Mesenchymal stem cell (in vitro differentiated cells and primary cell): ENCODE data around the gene DNAH12.

Source experiments
- DNase-seq: peaks from one replicate; pipeline ENCODE4 v3.0.0-alpha.2; 2013
- H2AFZ ChIP-seq: one replicate; pipeline ENCODE4 v1.6.1; 2013; ENCODE audit warnings: low read depth, mild to moderate bottlenecking, control low read depth, inconsistent platforms, low read length, moderate library complexity
- H2AK5ac ChIP-seq: 2 replicates; pipeline ENCODE4 v1.6.1; 2013; ENCODE audit warnings: low read length, moderate library complexity, mild to moderate bottlenecking, inconsistent platforms; ENCODE audit not compliant: severe bottlenecking
- H2BK120ac ChIP-seq: one replicate; pipeline ENCODE4 v1.6.1; 2013; ENCODE audit warnings: low read depth, mild to moderate bottlenecking, inconsistent platforms, low read length, moderate library complexity
- H2BK12ac ChIP-seq, 2 experiments: one replicate each; pipeline ENCODE4 v1.6.1; 2013; ENCODE audit warnings: inconsistent platforms in 2 of 2, low read length in 2 of 2, mild to moderate bottlenecking in 2 of 2, moderate library complexity in 2 of 2, control low read depth in 1 of 2
- H2BK15ac ChIP-seq: one replicate; pipeline ENCODE4 v1.6.1; 2013; ENCODE audit warnings: mild to moderate bottlenecking, low read depth, inconsistent platforms; ENCODE audit not compliant: poor library complexity, severe bottlenecking
- H2BK5ac ChIP-seq: 2 replicates; pipeline ENCODE4 v1.6.1; 2013; ENCODE audit warnings: low read depth, mild to moderate bottlenecking, low read length, control low read depth, inconsistent platforms; ENCODE audit not compliant: poor library complexity, severe bottlenecking
- H3K14ac ChIP-seq, 2 experiments: one replicate each; pipeline ENCODE4 v1.6.1; 2013; ENCODE audit warnings: inconsistent platforms in 2 of 2, low read length in 2 of 2, control low read depth in 1 of 2, mild to moderate bottlenecking in 1 of 2, moderate library complexity in 1 of 2
- H3K18ac ChIP-seq, 2 experiments: one replicate each; pipeline ENCODE4 v1.6.1; 2013; ENCODE audit warnings: inconsistent platforms in 2 of 2, low read length in 2 of 2, control low read depth in 1 of 2, low read depth in 1 of 2, mild to moderate bottlenecking in 1 of 2
- H3K23ac ChIP-seq, 2 experiments: one replicate each; pipeline ENCODE4 v1.6.1; 2013; ENCODE audit warnings: inconsistent platforms in 2 of 2, low read length in 2 of 2, mild to moderate bottlenecking in 2 of 2, moderate library complexity in 2 of 2, control low read depth in 1 of 2
- H3K27ac ChIP-seq: 2 replicates; pipeline ENCODE4 v1.5.1; 2013; ENCODE audit warnings: mild to moderate bottlenecking, moderate library complexity, low read length, control low read depth, inconsistent platforms; ENCODE audit not compliant: poor library complexity, severe bottlenecking
- H3K27me3 ChIP-seq, 2 experiments: 2 replicates each; pipeline versions ENCODE4 v1.6.1 to v1.7.0; 2013; ENCODE audit warnings: low read length in 2 of 2, mild to moderate bottlenecking in 2 of 2, moderate library complexity in 2 of 2, control low read depth in 1 of 2, inconsistent platforms in 1 of 2; ENCODE audit not compliant: control insufficient read depth in 1 of 2, insufficient read depth in 1 of 2
- H3K36me3 ChIP-seq, 2 experiments: 2 replicates each; pipeline versions ENCODE4 v1.6.1 to v1.7.0; 2013; ENCODE audit warnings: low read length in 2 of 2, control low read depth in 1 of 2, inconsistent platforms in 1 of 2, low read depth in 1 of 2, mild to moderate bottlenecking in 1 of 2; ENCODE audit not compliant: insufficient read depth in 2 of 2, control insufficient read depth in 1 of 2
- H3K4ac ChIP-seq, 2 experiments: one replicate each; pipeline ENCODE4 v1.6.1; 2013; ENCODE audit warnings: inconsistent platforms in 2 of 2, low read length in 2 of 2, mild to moderate bottlenecking in 2 of 2, moderate library complexity in 2 of 2, control low read depth in 1 of 2, low read depth in 1 of 2
- H3K4me1 ChIP-seq: 2 replicates; pipeline ENCODE4 v1.6.1; 2013; ENCODE audit warnings: low read depth, low read length, control low read depth; ENCODE audit not compliant: control insufficient read depth, insufficient read depth
- H3K4me2 ChIP-seq: 2 replicates; pipeline ENCODE4 v1.6.1; 2013; ENCODE audit warnings: low read length, mild to moderate bottlenecking, inconsistent platforms; ENCODE audit not compliant: poor library complexity, severe bottlenecking
- H3K4me3 ChIP-seq, 2 experiments: 2 replicates each; pipeline versions ENCODE4 v1.5.1 to v1.7.0; 2013; ENCODE audit warnings: low read length in 2 of 2, mild to moderate bottlenecking in 2 of 2, control low read depth in 1 of 2, low read depth in 1 of 2; ENCODE audit not compliant: insufficient read depth in 1 of 2
- H3K79me1 ChIP-seq: replicated peaks from 2 replicates; pipeline ENCODE4 v1.6.1; 2013; ENCODE audit warnings: mild to moderate bottlenecking, control low read depth, low read length, inconsistent platforms; ENCODE audit not compliant: poor library complexity, severe bottlenecking
- H3K9ac ChIP-seq: 2 replicates; pipeline ENCODE4 v1.7.0; 2013; ENCODE audit warnings: mild to moderate bottlenecking, low read length, moderate library complexity
- H3K9me3 ChIP-seq: 2 replicates; pipeline ENCODE4 v1.7.0; 2013; ENCODE audit warnings: mild to moderate bottlenecking, low read length; ENCODE audit not compliant: control insufficient read depth
- H4K8ac ChIP-seq: one replicate; pipeline ENCODE4 v1.6.1; 2013; ENCODE audit warnings: inconsistent platforms, mild to moderate bottlenecking, low read length, moderate library complexity
- H4K91ac ChIP-seq: one replicate; pipeline ENCODE4 v1.6.1; 2013; ENCODE audit warnings: mild to moderate bottlenecking, low read length, inconsistent platforms
- WGBS: methylation state at CpG from one replicate; pipeline ENCODE4 v1.1.7; 2013; ENCODE audit warnings: mixed read lengths; 5-methylcytosine and 5-hydroxymethylcytosine counted together

DNAH12 gene

GRCh38 chr3:57583544-57583943 is 39.4 kb upstream of the DNAH12 start:
- Histone ChIP-seq H3K27me3 (no peaks in the 10 kb centered on the region), H3K27ac (no peak overlapping the region), H4K91ac (no peak overlapping the region), H2BK15ac (no peak overlapping the region), H2BK120ac (no peak overlapping the region), H2AK5ac (no peak overlapping the region), H3K9me3 (no peaks in the 10 kb centered on the region), H3K23ac (no peak overlapping the region), H3K18ac (no peak overlapping the region), H3K4ac (no peak overlapping the region), H3K4me1 (peaks cover 5% of the 10 kb centered on the region), H2BK12ac (no peak overlapping the region), H3K9ac (peak overlapping the region; percentile 7), H4K8ac (no peak overlapping the region), H3K79me1 (no peaks in the 10 kb centered on the region), H2AFZ (no peak overlapping the region), H3K14ac (no peak overlapping the region), H3K36me3 (peaks cover 31 to 76% of the 10 kb centered on the region in 2 experiments), H3K4me3 (no peak overlapping the region), H2BK5ac (no peak overlapping the region), H3K4me2 (no peak overlapping the region)
- DNase-seq: no peak
- 100% methylated on average over 1 of the region's 2 CpGs for WGBS

- Histone ChIP-seq H2BK5ac (no peak overlapping the region), H3K27ac (no peak overlapping the region), H3K4me1 (peaks cover 5% of the 10 kb centered on the region), H2BK12ac (no peak overlapping the region), H3K4me2 (no peak overlapping the region), H3K14ac (no peak overlapping the region), H3K27me3 (no peaks in the 10 kb centered on the region), H3K36me3 (peaks cover 36 to 78% of the 10 kb centered on the region in 2 experiments), H3K9me3 (no peaks in the 10 kb centered on the region), H3K79me1 (no peaks in the 10 kb centered on the region), H4K91ac (no peak overlapping the region), H3K4me3 (no peak overlapping the region), H2BK120ac (no peak overlapping the region), H3K18ac (no peak overlapping the region), H2AK5ac (no peak overlapping the region), H4K8ac (no peak overlapping the region), H2AFZ (no peak overlapping the region), H3K23ac (no peak overlapping the region), H3K9ac (peak overlapping the region; percentile 7), H2BK15ac (no peak overlapping the region), H3K4ac (no peak overlapping the region)
- 98% methylated on average over 5 of the region's 7 CpGs for WGBS
- DNase-seq: no peak
These were observed 38.5 kb upstream of the DNAH12 start for GRCh38 chr3:57582474-57583168.

- Histone ChIP-seq H2AFZ (no peak overlapping the region), H3K79me1 (peaks cover 4% of the 10 kb centered on the region), H3K27ac (no peak overlapping the region), H4K91ac (no peak overlapping the region), H2BK12ac (no peak overlapping the region), H2BK5ac (no peak overlapping the region), H3K9ac (no peak overlapping the region), H4K8ac (no peak overlapping the region), H3K18ac (no peak overlapping the region), H3K9me3 (no peaks in the 10 kb centered on the region), H2AK5ac (no peak overlapping the region), H3K36me3 (peaks cover 49 to 97% of the 10 kb centered on the region in 2 experiments), H3K23ac (no peak overlapping the region), H2BK15ac (no peak overlapping the region), H3K4me1 (no peaks in the 10 kb centered on the region), H3K4me2 (no peak overlapping the region), H3K14ac (no peak overlapping the region), H3K27me3 (no peaks in the 10 kb centered on the region), H3K4me3 (no peak overlapping the region), H3K4ac (no peak overlapping the region), H2BK120ac (no peak overlapping the region)
- 98% methylated on average over 5 of the region's 9 CpGs for WGBS
- no peak for DNase-seq
These were observed 33.7 kb upstream of the DNAH12 start for GRCh38 chr3:57577801-57578200.

GRCh38 chr3:57575966-57576626 is 32.0 kb upstream of the DNAH12 start:
- Histone ChIP-seq H3K36me3 (peaks cover 43 to 99% of the 10 kb centered on the region in 2 experiments), H3K4ac (no peak overlapping the region), H3K23ac (no peak overlapping the region), H3K4me2 (no peak overlapping the region), H3K9me3 (no peaks in the 10 kb centered on the region), H2BK120ac (no peak overlapping the region), H3K79me1 (peaks cover 4% of the 10 kb centered on the region), H2BK15ac (no peak overlapping the region), H4K91ac (no peak overlapping the region), H3K9ac (no peak overlapping the region), H3K4me1 (no peaks in the 10 kb centered on the region), H3K27me3 (no peaks in the 10 kb centered on the region), H2BK5ac (no peak overlapping the region), H3K27ac (no peak overlapping the region), H4K8ac (no peak overlapping the region), H3K18ac (no peak overlapping the region), H3K14ac (no peak overlapping the region), H3K4me3 (no peak overlapping the region), H2AFZ (no peak overlapping the region), H2AK5ac (no peak overlapping the region), H2BK12ac (no peak overlapping the region)
- WGBS: 96% methylated on average over 2 of the region's 3 CpGs
- DNase-seq: no peak
